DND-41 (cell line): ENCODE measurements around the gene CTTN.
"Not testable (repeated sequence)": the region's sequence is repeated elsewhere in the genome, so short reads cannot be mapped to it uniquely, and the experiment has no call there.

Experiments used
- ATAC-seq: fragments of 200-7000 bp; cut with Tn5 transposase; 3 replicates; pipeline ENCODE4 v1.9.1; 2021; ENCODE audit warnings: low read depth; ENCODE audit not compliant: insufficient read depth
- DNase-seq: peaks from one replicate; pipeline ENCODE4 v3.0.0-alpha.2; 2020
- H2AFZ ChIP-seq: 2 replicates; pipeline ENCODE4 v1.6.0; 2012; ENCODE audit warnings: low read depth, low read length
- H3K27ac ChIP-seq: 2 replicates; pipeline ENCODE4 v1.5.1; 2012; ENCODE audit warnings: low read length, inconsistent platforms
- H3K27me3 ChIP-seq: fragments of 200-600 bp; sonication (generic); 2 replicates; pipeline ENCODE4 v1.6.0; 2012; ENCODE audit warnings: low read length, mild to moderate bottlenecking, inconsistent platforms; ENCODE audit not compliant: insufficient read depth, poor library complexity
- H3K36me3 ChIP-seq: 2 replicates; pipeline ENCODE4 v1.5.1; 2012; ENCODE audit warnings: low read length, inconsistent platforms; ENCODE audit not compliant: insufficient read depth
- H3K4me1 ChIP-seq: 2 replicates; pipeline ENCODE4 v1.5.1; 2012; ENCODE audit warnings: mild to moderate bottlenecking, low read length; ENCODE audit not compliant: insufficient read depth
- H3K4me2 ChIP-seq: 2 replicates; pipeline ENCODE4 v1.6.0; 2012; ENCODE audit warnings: mild to moderate bottlenecking, moderate library complexity, low read length, inconsistent platforms; ENCODE audit not compliant: insufficient read depth
- H3K4me3 ChIP-seq, 2 experiments: fragments of 200-600 bp in 1 of 2; shearing (Covaris generic) in 1 of 2; 2 replicates each; pipeline ENCODE4 v1.5.1; 2012 to 2016; ENCODE audit warnings: inconsistent platforms in 2 of 2, low read length in 2 of 2, mild to moderate bottlenecking in 2 of 2, low read depth in 1 of 2, moderate library complexity in 1 of 2
- H3K79me2 ChIP-seq: 2 replicates; pipeline ENCODE4 v1.6.0; 2012; ENCODE audit warnings: low read length, inconsistent platforms; ENCODE audit not compliant: insufficient read depth
- H3K9ac ChIP-seq: 2 replicates; pipeline ENCODE4 v1.6.0; 2012; ENCODE audit warnings: low read depth, mild to moderate bottlenecking, inconsistent platforms, low read length, moderate library complexity
- H3K9me3 ChIP-seq: 2 replicates; pipeline ENCODE4 v1.5.1; 2012; ENCODE audit warnings: low read length, moderate library complexity, mild to moderate bottlenecking, inconsistent platforms; ENCODE audit not compliant: insufficient read depth, severe bottlenecking
- H4K20me1 ChIP-seq: 2 replicates; pipeline ENCODE4 v1.6.0; 2012; ENCODE audit warnings: low read length; ENCODE audit not compliant: insufficient read depth
- CTCF ChIP-seq: IDR thresholded peaks from 2 replicates; pipeline ENCODE4 v1.5.1; 2012; ENCODE audit warnings: borderline replicate concordance, low read length, moderate library complexity, mild to moderate bottlenecking; ENCODE audit not compliant: poor library complexity, severe bottlenecking; ENCODE audit errors: extremely low read depth
- EZH2 ChIP-seq: IDR thresholded peaks from 3 replicates; pipeline ENCODE4 v1.6.1; 2012; ENCODE audit warnings: borderline replicate concordance, low read depth, mild to moderate bottlenecking, moderate library complexity, low read length, inconsistent platforms; ENCODE audit not compliant: severe bottlenecking

Gene CTTN

GRCh38 chr11:70405679-70406395 lies 7.5 kb downstream of the CTTN start:
- Histone ChIP-seq H3K4me3 (no peak overlapping the region), H3K27me3 (no peaks in the 10 kb centered on the region), H3K4me2 (no peak overlapping the region), H3K9ac (no peak overlapping the region), H3K9me3 (no peaks in the 10 kb centered on the region), H3K27ac (no peak overlapping the region), H3K4me1 (0 out of 2 replicates have a peak, but pooled peaks cover 7% of the 10 kb centered on the region), H2AFZ (no peak overlapping the region), H4K20me1 (peaks cover 12% of the 10 kb centered on the region), H3K36me3 (no peaks in the 10 kb centered on the region), H3K79me2 (no peaks in the 10 kb centered on the region)
- ATAC-seq (no peak), DNase-seq (no peak)
- TF ChIP-seq EZH2: no peak
- no peak for TF ChIP-seq CTCF

- Histone ChIP-seq H3K4me2 (no peak overlapping the region), H3K4me1 (0 out of 2 replicates have a peak, but pooled peaks cover 6% of the 10 kb centered on the region), H3K27me3 (no peaks in the 10 kb centered on the region), H3K36me3 (no peaks in the 10 kb centered on the region), H4K20me1 (peaks cover 10% of the 10 kb centered on the region; the same call in 1 of the 2 replicates), H3K79me2 (no peaks in the 10 kb centered on the region), H3K27ac (no peak overlapping the region), H3K9ac (no peak overlapping the region), H3K4me3 (no peak overlapping the region), H2AFZ (no peak overlapping the region), H3K9me3 (no peaks in the 10 kb centered on the region)
- ATAC-seq: no peak
- no peak for DNase-seq
- TF ChIP-seq EZH2 (no peak), CTCF (no peak)
Measured at GRCh38 chr11:70407121-70407520, 8.8 kb downstream of the CTTN start.

GRCh38 chr11:70407814-70408213 lies 9.5 kb downstream of the CTTN start:
- Histone ChIP-seq H3K4me2 (no peak overlapping the region), H4K20me1 (peaks cover 6% of the 10 kb centered on the region; the same call in 1 of the 2 replicates), H3K4me3 (no peak overlapping the region), H3K27ac (no peak overlapping the region), H3K79me2 (no peaks in the 10 kb centered on the region), H3K9me3 (no peaks in the 10 kb centered on the region), H3K36me3 (no peaks in the 10 kb centered on the region), H3K4me1 (no peaks in the 10 kb centered on the region), H2AFZ (no peak overlapping the region), H3K9ac (no peak overlapping the region), H3K27me3 (no peaks in the 10 kb centered on the region)
- TF ChIP-seq EZH2: no peak
- no peak for TF ChIP-seq CTCF
- DNase-seq (no peak), ATAC-seq (no peak)

DNA sequence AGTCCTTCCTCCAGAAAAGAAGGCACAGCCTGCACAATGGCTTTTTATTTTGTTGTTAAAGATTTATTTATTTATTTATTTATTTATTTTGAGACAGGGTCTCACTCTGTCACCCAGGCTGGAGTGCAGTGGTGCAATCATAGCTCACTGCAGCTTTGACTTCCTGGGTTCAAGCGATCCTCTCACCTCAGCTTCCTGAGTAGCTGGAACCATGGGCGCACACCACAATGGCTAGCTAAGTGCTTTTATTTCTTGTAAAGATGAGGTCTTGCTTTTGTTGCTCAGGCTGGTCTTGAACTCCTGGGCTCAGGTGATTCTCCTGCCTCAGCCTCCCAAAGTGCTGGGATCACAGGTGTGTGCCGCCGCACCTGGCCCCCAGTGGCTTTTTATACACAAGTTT lies 10.0 kb downstream of the CTTN start:
- H3K27ac ChIP-seq, H3K4me1 ChIP-seq, H3K4me2 ChIP-seq, ATAC-seq, H3K4me3 ChIP-seq, H4K20me1 ChIP-seq, H3K36me3 ChIP-seq, DNase-seq, H3K27me3 ChIP-seq, H3K9me3 ChIP-seq, H2AFZ ChIP-seq, H3K79me2 ChIP-seq, H3K9ac ChIP-seq: not testable (repeated sequence)
